CD4-positive, alpha-beta T cell treated with Interleukin-17A for 1 hour (primary cell): Measurements from ENCODE around the gene CRYBB3.
A peak's percentile ranks its signal among the peaks of the same experiment; 100 is the strongest.
"Not testable (repeated sequence)": the region's sequence is repeated elsewhere in the genome, so short reads cannot be mapped to it uniquely, and the experiment has no call there.

ENCODE experiments used
- DNase-seq: peaks from one replicate; pipeline ENCODE4 v3.0.0-alpha.2; 2020

Gene CRYBB3

GRCh38 chr22:25176175-25176574 lies 23.5 kb upstream of the CRYBB3 start:
- DNase-seq: no peak

GRCh38 chr22:25176799-25177198 lies 22.9 kb upstream of the CRYBB3 start:
- DNase-seq: no peak

DNA sequence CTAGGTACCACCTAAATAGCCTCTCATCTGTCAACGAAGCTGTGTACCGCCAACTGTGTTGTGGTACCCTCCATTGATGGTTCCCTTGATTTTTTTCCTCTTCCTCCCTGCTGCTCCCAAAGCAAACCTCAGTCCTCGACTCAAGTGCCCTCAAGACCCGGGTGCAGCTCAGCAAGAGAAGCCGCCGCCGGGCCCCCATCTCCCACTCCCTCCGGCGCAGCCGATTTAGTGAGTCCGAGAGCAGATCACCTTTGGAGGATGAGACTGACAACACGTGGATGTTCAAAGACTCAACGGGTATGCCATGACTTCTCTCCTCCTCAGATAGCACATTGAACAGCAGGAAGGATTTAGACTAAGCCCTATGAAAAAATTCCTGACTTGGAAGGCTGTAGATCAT lies 22.4 kb upstream of the CRYBB3 start:
- no peak for DNase-seq

DNA sequence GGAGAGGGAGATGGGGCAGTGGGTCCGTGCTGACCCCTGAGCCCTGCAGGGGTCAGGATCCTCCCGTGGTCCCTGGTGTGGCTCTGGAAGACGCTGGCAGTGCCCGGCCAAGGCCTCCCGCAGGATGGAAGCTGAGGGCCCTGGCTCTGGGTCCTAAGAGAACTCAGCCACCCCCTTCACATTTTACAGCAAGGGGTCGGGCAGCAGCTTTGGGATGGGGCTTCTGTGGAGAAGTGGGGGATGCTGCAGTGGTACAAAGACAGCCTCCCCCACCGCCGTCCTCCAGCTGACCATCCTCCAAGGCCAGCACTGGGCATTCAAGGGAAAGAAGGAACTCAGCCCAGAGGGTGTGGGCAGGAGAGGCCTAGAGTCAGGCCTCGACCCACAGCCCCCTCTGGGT lies 21.8 kb upstream of the CRYBB3 start:
- no peak for DNase-seq

DNA sequence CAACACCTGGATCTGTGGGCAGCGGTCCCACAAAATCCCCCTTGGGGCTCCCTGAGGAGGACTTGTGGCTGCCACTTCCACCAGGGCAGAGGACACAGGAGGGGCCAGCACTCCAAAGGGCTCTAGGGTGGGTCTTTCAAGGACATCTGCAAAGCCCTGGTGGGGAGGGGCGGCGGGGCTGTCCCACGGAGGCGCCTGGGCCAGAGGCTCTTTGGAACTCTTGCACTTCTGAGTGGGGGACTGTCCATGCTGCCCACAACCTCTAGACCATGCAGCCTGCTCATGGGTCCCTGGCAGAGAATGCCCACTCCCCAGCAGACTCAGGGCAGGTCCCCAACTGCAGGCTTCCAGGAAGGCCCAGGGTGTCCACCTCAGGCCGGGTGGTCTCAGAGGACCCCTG lies 21.3 kb upstream of the CRYBB3 start:
- DNase-seq: not testable (repeated sequence)

- not testable (repeated sequence) for DNase-seq
Measured at GRCh38 chr22:25178869-25179631, 20.6 kb upstream of the CRYBB3 start.

DNA sequence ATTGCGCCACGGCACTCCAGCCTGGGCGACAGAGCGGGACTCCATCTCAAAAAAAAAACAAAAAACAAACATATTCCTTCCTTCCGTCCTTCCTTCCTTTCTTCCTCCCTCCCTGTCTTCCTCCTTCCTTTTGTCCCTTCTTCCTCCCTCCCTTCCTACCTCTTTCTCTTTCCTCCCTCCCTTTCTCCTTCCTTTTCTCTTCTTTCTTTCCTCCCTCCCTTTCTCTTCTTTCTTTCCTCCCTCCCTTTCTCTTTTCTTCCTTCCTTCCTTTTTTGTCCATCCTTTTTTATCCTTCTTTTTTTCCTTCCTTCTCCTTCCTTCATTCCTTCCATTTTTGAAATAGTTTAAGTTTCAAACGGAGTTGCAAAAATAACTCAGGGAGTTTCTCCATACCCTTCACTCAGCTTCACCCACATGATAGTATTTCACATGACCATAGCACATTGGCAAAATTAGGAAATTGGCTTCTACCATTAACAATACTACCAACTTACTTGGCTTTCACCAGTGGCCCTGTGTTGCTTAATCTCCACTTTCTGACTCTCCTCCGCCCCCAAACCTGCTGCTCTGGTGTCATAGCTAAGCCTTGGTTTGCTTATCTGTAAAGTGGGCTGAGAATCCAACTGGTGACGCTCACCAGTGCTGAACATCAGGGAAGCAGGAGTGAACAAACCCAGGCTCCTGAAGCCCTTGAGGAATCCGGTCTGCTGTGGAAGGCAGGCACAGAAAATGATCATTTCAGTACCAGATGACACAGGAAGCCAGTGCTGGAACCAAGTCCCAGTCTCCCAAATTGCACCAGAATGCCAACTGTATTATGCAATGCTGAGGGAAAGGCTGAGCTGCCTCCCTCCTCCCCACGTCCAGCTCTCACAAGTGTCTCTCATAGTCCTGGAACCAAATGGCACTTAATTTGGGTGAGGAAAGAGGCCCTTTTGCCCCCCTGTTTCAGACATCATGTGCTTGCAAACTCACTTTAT lies 17.2 kb upstream of the CRYBB3 start:
- DNase-seq: no peak

GRCh38 chr22:25183949-25184619 lies 15.6 kb upstream of the CRYBB3 start:
- no peak for DNase-seq

DNA sequence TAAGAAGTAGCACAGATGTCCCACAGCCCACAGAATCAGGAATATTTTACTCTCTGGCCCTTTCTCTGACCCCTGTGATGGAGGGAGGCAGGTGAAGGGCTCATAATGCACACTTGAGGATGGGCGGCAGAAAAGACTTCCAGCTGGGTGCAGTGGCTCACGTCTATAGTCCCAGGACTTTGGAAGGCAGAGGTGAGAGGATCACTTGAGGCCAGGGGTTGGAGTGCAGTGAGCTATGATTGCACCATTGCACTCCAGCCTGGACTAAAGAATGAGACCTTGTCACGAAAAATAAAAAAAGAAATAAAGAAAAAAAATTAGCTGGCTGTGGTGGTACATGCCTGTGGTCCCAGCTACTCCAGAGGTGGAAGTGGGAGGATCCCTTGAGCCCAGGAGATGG lies 13.5 kb upstream of the CRYBB3 start:
- no peak for DNase-seq

GRCh38 chr22:25187469-25187868 lies 12.2 kb upstream of the CRYBB3 start:
- DNase-seq: no peak

DNA sequence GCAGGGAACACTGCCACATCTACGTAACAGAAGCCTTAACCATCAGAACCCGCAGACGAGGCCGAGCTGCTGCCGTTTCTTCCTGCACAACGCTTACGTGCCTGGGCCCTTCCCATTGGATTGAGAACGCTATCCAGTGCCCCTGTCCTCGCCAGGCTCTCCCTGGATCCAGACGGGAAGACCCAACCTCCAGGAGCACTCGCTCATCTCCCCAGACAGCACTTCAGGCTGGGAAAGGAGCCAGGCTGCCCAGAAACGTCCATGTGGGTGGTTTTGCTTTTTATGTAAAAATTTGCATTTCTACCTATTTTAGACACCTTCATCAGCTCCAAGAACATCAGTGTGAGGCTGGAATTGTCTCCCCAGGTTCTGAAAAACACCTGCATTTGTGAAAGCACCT lies 7.3 kb upstream of the CRYBB3 start:
- DNase-seq: no peak

GRCh38 chr22:25193130-25193529 lies 6.5 kb upstream of the CRYBB3 start:
- no peak for DNase-seq

- DNase-seq: no peak
Measured at GRCh38 chr22:25193548-25193947, 6.1 kb upstream of the CRYBB3 start.

DNA sequence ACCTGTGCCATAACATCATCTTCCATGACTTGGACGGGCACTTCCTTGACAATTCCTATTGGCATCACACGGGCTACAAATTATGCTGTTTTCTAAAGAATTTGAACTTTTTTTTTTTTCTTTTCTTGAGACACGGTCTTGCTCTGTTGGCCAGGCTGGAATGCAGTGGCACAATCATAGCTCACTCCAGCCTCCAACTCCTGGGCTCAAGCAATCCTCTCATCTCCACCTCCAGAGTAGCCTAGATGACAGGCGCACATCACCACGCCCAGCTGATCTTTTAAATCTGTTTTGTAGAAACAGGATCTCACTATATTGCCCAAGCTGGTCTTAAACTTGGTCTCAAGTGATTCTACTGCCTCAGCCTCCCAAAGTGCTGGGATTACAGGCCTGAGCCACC lies 3.3 kb upstream of the CRYBB3 start:
- no peak for DNase-seq

DNA sequence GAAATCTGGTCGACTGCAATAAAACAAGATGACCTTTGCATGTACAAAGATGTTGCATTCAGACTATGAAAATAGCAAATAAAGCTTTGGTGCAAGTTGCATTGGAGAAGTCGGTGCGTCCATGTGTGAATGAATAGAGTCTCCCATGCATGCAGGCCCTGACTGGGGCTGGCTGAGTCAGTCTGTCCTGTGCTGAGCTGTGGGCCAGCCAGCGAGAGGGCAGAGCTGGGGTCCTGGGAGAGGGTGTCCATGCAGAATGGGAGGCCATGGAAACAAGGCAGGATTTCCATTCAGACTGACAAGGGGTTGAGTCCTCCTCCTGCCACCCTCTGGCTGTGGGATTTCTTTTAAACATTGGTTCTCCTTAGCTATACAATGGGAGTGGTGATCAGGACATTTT lies 2.3 kb upstream of the CRYBB3 start:
- no peak for DNase-seq

- no peak for DNase-seq
Measured at GRCh38 chr22:25200967-25201366, 1.3 kb downstream of the CRYBB3 start.

GRCh38 chr22:25201557-25202273 lies 2.1 kb downstream of the CRYBB3 start:
- DNase-seq: no peak

GRCh38 chr22:25202290-25202921 lies 2.7 kb downstream of the CRYBB3 start:
- peak; percentile 48 for DNase-seq

DNA sequence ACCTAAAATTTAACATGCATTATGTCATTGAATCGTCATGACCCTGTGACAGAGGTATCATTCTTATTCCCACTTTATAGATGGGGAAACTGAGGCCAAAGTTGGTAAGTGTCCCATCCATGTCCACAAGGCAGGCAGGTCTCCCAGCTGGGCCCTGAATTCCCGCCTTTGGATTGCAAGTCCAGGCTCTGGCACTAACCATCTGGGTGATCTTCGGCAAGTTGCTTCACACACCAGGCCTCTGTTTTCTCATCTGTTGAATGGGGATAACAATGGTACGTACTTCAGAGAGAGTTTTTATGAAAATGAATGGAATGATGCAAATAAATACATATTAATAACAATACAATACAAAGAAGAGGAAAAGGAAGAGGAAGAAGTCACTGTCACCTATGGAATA lies 3.4 kb downstream of the CRYBB3 start:
- DNase-seq: no peak

GRCh38 chr22:25204547-25204946 lies 4.9 kb downstream of the CRYBB3 start:
- not testable (repeated sequence) for DNase-seq

GRCh38 chr22:25205847-25206246 lies 6.2 kb downstream of the CRYBB3 start:
- no peak for DNase-seq

DNA sequence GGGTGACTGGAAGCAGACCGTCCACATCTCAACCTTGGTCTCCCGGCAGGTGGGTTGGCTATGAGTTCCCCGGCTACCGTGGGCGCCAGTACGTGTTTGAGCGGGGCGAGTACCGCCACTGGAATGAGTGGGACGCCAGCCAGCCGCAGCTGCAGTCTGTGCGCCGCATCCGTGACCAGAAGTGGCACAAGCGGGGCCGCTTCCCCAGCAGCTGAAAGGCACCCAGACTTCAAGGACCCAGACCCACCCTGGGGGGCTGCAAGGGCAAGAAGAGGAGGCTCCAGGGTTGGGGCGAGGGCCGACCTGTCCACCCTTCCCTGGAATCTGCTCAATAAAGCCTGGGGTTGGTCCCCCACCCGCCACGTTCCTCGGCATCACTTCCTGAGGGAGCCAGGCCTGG lies 7.3 kb downstream of the CRYBB3 start:
- no peak for DNase-seq
